Measurements from ENCODE around the gene FEV.

The FEV gene

GRCh38 chr2:218985021-218985324 is at the start of gene FEV:
Gene FEV, minus strand, starts transcription at chr2:218985184. Its CDS starts 109 bp downstream, at chr2:218985075.
- DNase-seq = no peak

DNA sequence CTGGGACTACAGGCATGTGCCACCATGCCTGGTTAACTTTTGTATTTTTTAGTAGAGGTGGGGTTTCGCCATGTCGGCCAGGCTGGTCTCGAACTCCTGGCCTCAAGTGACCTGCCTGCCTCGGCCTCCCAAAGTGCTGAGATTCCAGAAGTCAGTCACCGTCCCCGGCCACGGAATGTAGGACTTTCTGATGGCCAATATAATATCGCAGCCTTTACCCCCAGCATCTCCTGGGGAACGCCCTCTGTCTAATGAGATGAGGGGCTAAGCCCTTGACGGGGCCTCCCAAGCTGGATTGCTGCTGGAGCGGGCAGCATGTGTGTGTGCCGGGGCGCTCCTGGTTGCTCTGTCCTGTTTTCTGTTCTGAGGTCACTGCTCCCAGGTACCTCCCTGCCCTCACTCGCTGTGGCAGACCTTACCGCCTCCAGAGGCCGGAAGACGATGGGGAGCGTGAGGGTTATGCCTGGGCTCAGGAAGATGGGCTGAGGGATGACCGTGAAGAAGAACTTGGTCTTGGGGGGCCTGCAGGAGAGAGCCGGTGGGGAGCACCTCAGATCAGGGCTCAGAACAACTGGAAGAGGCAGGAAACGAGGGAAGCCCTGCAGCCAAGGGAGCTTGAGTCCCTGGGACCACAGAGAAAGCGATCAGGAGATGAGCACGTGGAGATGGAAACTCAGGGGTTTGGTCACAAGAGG is 47.2 kb upstream of the FEV start:
- no peak for DNase-seq

- no peak for DNase-seq
Measured at GRCh38 chr2:219031005-219031738, 46.2 kb upstream of the FEV start.

GRCh38 chr2:219030177-219030940 is 45.4 kb upstream of the FEV start:
- no peak for DNase-seq

DNA sequence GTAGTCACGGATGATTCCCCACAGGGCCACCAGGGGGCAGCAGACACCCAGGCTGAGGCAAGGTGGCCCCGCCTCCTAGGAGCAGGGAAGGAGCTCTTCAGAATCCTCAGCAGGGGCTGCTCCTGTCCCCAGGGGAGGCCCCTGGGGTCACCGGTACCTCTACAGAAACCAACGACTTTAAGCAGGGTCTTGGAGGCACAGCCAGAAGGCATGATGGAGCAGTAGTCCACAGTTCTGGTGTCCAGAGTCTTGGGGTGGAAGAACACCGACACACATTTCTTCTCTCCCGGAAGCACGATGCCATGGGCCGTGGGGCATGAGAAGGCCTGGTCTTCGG is 44.8 kb upstream of the FEV start:
- peak; percentile 75 for DNase-seq

DNA sequence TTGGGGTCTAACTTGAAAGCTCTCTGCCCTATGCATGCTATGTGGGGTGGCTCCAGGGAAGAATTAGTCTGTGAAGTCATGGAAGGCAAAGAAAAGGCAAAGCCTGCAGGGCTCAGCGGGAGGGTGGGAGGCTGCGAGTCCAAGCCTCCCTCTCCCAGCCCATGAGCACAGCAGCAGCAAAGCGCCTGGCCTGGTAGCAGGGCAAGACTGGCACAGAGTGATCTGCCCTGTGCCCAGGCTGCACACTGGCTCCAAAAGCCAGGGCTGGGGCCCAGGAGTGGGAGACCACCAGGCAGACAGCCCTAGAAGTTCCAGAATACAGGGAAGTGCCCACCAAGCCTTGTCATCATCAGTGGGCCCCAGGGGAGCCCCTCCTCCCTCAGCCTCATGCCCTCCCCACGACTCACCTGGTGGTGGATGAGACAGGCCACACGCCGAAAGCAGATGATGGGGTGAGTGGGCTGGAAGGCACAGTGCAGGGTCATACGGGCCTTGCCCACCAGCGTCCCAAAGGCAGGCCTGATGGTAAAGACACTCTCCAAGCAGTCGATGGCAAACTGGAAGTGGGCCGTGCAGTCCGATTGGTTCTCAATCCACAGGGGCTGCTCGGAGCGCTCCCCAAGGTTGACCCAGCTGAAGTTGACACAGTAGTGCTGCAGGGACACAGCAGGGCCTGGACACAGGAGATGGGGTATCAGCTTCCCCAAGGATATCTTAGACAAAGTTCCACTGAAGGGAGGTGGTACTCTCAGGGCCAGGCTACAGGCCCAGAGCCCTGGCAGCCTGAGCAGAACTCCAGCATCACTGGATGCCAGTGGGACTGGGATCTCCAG is 44.2 kb upstream of the FEV start:
- no peak for DNase-seq

- DNase-seq = no peak
Measured at GRCh38 chr2:219028141-219028540, 43.2 kb upstream of the FEV start.

GRCh38 chr2:219027511-219028055 is 42.6 kb upstream of the FEV start:
- no peak for DNase-seq

DNA sequence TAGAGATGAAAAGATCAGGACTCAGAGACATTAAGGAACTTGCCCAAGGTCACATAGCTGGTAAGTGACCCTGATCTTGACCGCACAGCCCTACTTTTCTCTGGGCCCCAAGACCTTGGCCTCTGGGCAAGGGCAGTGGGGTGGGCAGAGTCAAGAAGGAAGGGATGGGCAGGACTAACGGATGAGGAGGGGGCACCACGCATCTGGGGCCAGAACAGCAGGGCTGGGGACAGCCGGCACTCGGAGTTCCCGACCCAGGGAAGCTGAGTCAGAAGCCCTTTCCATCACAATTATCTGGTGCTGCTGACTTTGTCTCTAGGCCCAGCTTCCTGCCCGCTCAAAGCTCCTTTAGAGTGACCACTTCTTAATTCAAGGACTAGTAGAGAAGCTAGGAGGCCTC is 42.0 kb upstream of the FEV start:
- no peak for DNase-seq

DNA sequence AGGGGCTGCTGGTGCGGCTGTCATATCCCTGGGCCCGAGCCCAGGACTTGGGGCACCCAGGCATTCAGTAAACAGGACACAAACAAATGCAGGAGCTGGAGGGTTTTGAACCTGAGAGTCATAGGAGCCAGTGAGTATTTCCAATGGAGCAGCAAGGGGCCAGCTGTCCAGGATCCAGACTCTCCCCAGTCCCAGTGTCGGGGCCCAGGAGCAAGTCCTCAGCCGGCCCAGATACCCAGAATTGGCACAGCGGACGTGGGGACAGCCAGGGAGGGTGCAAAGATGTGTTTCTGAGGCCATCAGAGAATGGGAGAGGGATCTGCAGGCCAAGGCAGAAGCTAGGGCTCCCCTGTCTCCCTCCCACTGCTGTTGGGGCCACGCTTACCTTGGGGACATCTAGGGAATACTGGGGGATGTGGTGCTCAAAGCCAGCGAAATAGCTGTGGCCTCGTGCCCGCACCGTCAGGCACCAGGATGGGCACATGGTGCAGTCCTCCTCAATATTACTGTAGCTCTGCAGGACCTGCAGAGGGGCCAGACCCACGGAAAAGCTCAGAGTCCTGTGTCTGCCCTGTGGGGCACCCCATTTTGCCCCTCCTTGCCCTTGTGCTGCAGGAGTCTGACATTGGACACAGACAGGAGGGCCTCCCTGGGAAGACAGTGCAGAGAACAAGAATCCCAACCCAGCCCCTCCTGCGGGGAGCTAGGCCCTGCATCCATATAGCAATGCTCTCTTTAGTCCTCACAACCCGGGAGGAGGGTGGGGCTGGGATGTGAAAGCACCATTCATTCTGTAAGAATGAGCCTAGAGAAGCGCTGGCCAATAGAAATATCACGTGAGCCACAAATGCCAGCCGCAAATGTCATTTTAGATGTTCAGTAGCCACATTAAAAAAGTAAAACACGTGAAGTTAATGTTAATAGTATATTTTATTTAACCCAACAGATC is 40.9 kb upstream of the FEV start:
- DNase-seq = no peak

DNA sequence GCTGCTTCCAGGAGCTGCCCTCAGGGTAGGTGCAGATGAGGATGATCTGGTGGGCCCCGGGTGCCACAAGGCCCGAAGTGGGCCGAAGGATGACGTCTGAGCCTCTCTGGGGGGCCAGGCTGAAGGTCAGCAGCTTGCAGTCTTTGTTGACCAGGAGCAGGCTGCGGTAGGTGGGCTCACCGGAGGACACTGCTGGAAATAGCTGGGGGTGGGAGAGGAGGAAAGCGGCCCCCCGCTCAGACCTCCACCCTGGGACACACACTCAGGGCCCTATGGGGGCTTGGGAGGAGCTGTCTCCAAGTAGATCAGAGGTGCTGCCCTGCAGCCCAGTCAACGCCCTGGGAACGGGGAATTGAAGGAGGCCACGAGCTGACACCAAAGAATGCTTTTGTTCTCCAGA is 39.1 kb upstream of the FEV start:
- no peak for DNase-seq

DNA sequence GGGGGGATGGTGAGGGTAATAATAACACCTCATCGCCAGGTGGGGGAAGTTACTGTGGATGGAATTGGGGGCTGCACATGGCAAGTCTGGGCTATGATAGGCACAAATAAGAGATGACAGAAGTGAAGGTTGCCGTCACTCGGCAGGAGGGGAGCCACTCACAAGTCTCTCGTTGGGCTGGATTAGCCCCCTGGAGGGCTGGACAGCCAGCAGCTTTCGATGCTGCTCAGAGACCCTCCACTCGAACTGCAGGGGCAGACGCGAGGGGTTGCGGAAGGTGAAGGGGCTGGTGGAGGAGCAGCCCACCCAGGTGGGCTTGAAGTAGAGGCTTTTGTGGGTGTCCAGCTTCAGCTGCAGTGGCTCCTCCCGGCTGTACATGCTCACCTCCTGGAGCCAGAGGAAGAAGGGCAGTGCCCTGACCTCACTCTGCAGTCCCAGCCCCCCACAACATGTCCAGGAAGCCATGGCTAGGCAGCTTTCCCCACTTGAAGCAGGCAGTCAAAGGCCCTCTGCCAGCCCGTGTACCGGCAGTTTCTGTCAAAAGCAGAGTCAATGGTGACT is 38.1 kb upstream of the FEV start:
- no peak for DNase-seq

- no peak for DNase-seq
Measured at GRCh38 chr2:219022616-219023015, 37.6 kb upstream of the FEV start.

DNA sequence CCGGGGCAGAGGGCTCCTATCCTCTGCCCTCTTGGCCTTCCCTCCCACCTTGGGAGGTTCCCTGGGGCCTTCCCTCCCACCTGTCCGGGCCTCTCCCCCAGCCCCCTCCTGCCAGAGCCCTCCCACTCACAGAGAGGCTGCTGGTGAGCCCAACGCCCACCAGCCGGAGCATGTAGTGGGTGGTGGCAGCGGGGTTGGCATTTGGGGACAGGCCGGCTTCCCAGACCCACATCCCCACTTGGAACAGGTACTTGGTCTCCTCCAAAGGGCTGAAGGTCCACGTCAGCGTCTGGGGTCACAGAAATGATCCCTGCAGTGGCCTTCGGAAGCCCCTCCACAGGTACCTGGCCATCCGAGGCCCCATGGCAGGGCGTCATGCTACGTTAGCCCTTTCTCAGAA is 37.1 kb upstream of the FEV start:
- no peak for DNase-seq

DNA sequence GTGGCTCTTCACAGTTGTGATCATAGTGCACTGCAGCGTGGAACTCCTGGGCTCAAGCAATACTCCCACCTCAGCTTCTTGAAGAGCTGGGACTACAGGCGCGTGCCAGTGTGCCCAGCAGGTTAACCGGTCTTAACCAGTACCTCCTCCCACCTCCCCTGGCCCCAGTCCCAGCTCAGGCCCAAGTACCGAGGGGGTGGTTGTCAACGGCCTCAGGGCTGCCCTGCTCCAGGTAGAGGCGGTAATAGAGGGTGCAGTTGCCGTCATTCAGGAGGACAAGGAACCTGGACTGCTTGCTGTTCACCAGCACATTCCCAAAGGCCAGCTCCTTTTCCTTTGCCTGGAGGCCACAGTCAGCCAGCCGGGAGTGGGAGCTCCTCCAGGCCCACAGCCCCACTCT is 36.6 kb upstream of the FEV start:
- DNase-seq = no peak

DNA sequence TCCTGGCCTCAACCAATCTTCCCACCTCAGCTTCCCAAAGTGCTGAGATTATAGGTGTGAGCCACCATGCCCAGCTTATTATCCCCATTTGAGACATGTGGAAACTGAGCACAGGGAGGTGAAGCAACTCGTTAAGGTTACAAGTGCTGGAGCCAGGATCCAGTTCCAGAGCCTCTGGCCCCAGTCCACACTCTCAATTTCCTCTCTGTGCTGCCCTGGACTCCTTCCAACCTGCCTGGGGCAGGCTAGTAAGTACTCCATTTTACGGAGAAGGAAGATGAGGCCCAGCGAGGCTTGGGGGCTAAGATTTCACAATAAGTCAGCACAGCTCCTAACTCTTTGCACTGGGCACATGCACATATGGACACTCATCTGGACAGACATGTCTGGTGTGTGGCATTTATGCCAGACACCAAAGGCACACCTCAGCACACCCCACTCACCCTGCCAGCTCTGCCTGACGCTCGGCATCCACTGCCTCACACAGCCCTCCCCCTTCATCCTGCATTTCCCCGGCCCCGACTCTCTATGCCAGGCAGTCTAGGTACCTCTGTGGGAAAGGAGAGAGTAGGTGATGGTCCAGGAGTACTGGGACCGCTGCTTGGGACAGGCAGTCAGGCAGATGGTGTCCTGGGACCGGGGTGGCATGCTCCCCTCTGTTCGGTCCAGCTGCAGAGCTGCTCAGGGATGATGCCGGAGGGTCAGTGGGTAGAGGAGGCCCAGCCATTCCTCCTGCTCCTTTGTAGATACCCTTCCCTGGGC is 35.8 kb upstream of the FEV start:
- no peak for DNase-seq

- DNase-seq = no peak
Measured at GRCh38 chr2:219019436-219019835, 34.5 kb upstream of the FEV start.

DNA sequence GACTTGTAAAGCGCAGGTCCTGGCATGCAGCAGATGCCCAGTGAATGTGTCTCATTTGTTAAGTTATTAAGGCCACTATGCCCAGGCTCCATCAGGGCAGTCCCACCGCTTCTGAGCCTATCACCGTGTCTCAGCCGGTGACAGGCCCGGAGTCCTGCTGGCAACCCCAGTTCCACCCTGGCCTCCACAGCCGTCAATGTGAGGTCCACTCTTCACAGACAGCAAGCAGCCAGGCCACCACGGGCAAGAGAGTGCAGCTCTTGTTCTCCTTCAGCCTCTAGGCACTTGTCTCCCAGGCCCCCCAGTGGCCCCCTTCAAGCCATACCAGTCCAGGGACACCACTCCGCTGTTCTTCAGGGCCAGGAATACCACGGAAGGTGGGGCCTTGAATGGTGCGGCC is 33.7 kb upstream of the FEV start:
- DNase-seq = no peak

GRCh38 chr2:219018286-219018685 is 33.3 kb upstream of the FEV start:
- no peak for DNase-seq

GRCh38 chr2:219017201-219017931 is 32.4 kb upstream of the FEV start:
- no peak for DNase-seq

All from hematopoietic multipotent progenitor cell treated with erythropoietin and hydrocortisone succinate and interleukin-3 and kit ligand, for 8 days (in vitro differentiated cells).